AG04450 (cell line): Measurements from ENCODE around the gene CRABP1. TPM values are rescaled to one million over a fixed set of nuclear protein-coding genes. Genes with fewer than 3 reads are reported as not detected.

ENCODE experiments used
- CTCF ChIA-PET: fragments of 300-600, 350-600 bp; formaldehyde crosslinking; extraction: SDS; loops from one replicate; lab custom pipeline; 2022; ENCODE audit warnings: antibody characterized with exemption, inconsistent platforms; lab: Charles Lee
- POLR2A ChIA-PET: fragments of 350-600 bp; formaldehyde crosslinking; extraction: SDS; loops from one replicate; lab custom pipeline; 2021; ENCODE audit warnings: antibody characterized with exemption, inconsistent platforms; lab: Yijun Ruan, JAX
- DNase-seq: peaks from one replicate; pipeline ENCODE4 v3.0.0-alpha.2; 2011; ENCODE audit warnings: low read depth, low spot score
- H3K27ac ChIP-seq: one replicate; pipeline ENCODE4 v1.5.1; 2012; ENCODE audit warnings: low read depth, low read length, control low read depth
- H3K27me3 ChIP-seq: one replicate; pipeline ENCODE4 v1.6.0; 2012; ENCODE audit warnings: low read length; ENCODE audit not compliant: control insufficient read depth, insufficient read depth
- H3K4me3 ChIP-seq: 2 replicates; pipeline ENCODE4 v1.5.1; 2011; ENCODE audit warnings: mild to moderate bottlenecking, low read depth, low read length, control low read depth
- H3K9me3 ChIP-seq: 2 replicates; pipeline ENCODE4 v1.5.1; 2012; ENCODE audit warnings: low read length; ENCODE audit not compliant: control insufficient read depth, insufficient read depth
- CTCF ChIP-seq: IDR thresholded peaks from 2 replicates; pipeline ENCODE4 v1.5.1; 2011; ENCODE audit warnings: low read depth, low read length, control low read depth, inconsistent platforms
- polyA plus RNA-seq: library from polyadenylated mRNA; depleted of rRNA; stranded (reverse); fragments of >200 nt; gene quantifications from 2 replicates; pipeline ENCODE4 v1.2.3, GENCODE V29; 2011

The CRABP1 gene
- polyA plus RNA-seq, 1 experiment: not detected

- Histone ChIP-seq H3K27me3 (peaks cover 23% of the 10 kb centered on the region), H3K4me3 (no peak overlapping the region), H3K27ac (no peak overlapping the region), H3K9me3 (no peaks in the 10 kb centered on the region)
- DNase-seq: no peak
- TF ChIP-seq CTCF: no peak
- CTCF ChIA-PET: no interaction called here
- POLR2A ChIA-PET: no interaction called here
Observed at GRCh38 chr15:78393137-78393536, 53.0 kb downstream of the CRABP1 start.

- ChIA-PET CTCF (no interaction called here), POLR2A (no interaction called here)
- no peaks in the 10 kb centered on the region for H3K9me3 ChIP-seq
- no peak for DNase-seq
- no peak overlapping the region for H3K4me3 ChIP-seq
- TF ChIP-seq CTCF: no peak
- no peak overlapping the region for H3K27ac ChIP-seq
- H3K27me3 ChIP-seq: peaks cover 27% of the 10 kb centered on the region
Observed at GRCh38 chr15:78394026-78394425, 53.9 kb downstream of the CRABP1 start.

- ChIA-PET CTCF (no interaction called here), POLR2A (no interaction called here)
- no peak for DNase-seq
- no peak for TF ChIP-seq CTCF
- Histone ChIP-seq H3K9me3 (no peaks in the 10 kb centered on the region), H3K27me3 (peaks cover 29% of the 10 kb centered on the region), H3K4me3 (no peak overlapping the region), H3K27ac (no peak overlapping the region)
Observed at GRCh38 chr15:78394981-78395616, 54.9 kb downstream of the CRABP1 start.

GRCh38 chr15:78396186-78396814 lies 56.1 kb downstream of the CRABP1 start:
- Histone ChIP-seq H3K27ac (no peak overlapping the region), H3K9me3 (no peaks in the 10 kb centered on the region), H3K4me3 (no peak overlapping the region), H3K27me3 (peaks cover 28% of the 10 kb centered on the region)
- no peak for TF ChIP-seq CTCF
- ChIA-PET CTCF (interaction anchor here (1.1 to 1.9 kb wide), 3 partner anchors 22 to 26 kb away, joined by 3 to 14 read pairs (median 7); no protein-coding TSS in a partner anchor), POLR2A (no interaction called here)
- no peak for DNase-seq

- no peaks in the 10 kb centered on the region for H3K9me3 ChIP-seq
- ChIA-PET CTCF (interaction anchor here (1.1 to 1.9 kb wide), 3 partner anchors 21 to 27 kb away, joined by 3 to 14 read pairs (median 7); no protein-coding TSS in a partner anchor), POLR2A (no interaction called here)
- TF ChIP-seq CTCF: peak; percentile 25
- H3K27me3 ChIP-seq: peaks cover 29% of the 10 kb centered on the region
- DNase-seq: no peak
- H3K4me3 ChIP-seq: no peak overlapping the region
- no peak overlapping the region for H3K27ac ChIP-seq
Observed at GRCh38 chr15:78396976-78397375, 56.8 kb downstream of the CRABP1 start.
